Suprapubic skin (tissue), 3 donors: ENCODE measurements around the gene GLYR1.

Experiments used
- EP300 ChIP-seq: sonication (generic); formaldehyde crosslinking; IDR thresholded peaks from one replicate; pipeline ENCODE4 v1.6.1; 2017; ENCODE audit warnings: antibody characterized with exemption
- POLR2A ChIP-seq, 2 donors: fragments of 450-650 bp; IDR thresholded peaks; one replicate each; pipeline ENCODE4 v1.6.1; 2017; ENCODE audit warnings: antibody characterized with exemption in 2 of 2, mild to moderate bottlenecking in 2 of 2, moderate library complexity in 2 of 2
- TF ChIP-seq, protein P1 (sequence below), 2 donors: fragments of 200-600 bp in 1 of 2; fragments of 450-650 bp in 1 of 2; sonication (generic) in 1 of 2; IDR thresholded peaks; one replicate each; pipeline ENCODE4 v1.5.1; 2016 to 2019; ENCODE audit warnings: antibody characterized with exemption in 2 of 2, mild to moderate bottlenecking in 1 of 2, moderate library complexity in 1 of 2

DNA sequence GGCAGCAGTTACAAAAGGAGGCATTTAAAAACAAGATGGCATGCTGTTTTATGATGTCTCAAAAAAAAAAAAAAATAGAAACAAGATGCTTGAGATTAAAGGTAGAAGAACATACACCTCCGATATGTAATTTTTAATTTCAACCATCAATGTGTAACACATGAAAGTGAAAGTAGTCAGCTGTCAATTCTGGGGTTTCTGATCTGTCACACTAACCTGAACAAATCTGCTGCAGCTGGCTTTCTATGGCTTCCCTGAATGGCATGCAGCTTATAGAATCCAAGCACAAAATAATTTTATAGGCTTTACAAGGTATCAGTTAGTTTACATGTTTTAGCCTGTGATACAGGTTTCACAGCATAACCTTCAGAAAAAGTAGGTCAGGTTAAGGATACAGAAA is 13.5 kb downstream of the GLYR1 start:
- TF ChIP-seq, protein P1, sequence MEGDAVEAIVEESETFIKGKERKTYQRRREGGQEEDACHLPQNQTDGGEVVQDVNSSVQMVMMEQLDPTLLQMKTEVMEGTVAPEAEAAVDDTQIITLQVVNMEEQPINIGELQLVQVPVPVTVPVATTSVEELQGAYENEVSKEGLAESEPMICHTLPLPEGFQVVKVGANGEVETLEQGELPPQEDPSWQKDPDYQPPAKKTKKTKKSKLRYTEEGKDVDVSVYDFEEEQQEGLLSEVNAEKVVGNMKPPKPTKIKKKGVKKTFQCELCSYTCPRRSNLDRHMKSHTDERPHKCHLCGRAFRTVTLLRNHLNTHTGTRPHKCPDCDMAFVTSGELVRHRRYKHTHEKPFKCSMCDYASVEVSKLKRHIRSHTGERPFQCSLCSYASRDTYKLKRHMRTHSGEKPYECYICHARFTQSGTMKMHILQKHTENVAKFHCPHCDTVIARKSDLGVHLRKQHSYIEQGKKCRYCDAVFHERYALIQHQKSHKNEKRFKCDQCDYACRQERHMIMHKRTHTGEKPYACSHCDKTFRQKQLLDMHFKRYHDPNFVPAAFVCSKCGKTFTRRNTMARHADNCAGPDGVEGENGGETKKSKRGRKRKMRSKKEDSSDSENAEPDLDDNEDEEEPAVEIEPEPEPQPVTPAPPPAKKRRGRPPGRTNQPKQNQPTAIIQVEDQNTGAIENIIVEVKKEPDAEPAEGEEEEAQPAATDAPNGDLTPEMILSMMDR (IDR thresholded peaks at IDR 0.05): no peak
- TF ChIP-seq EP300: no peak
- no peak for TF ChIP-seq POLR2A (IDR thresholded peaks at IDR 0.05)
